HepG2 (cell line): ENCODE measurements around the gene DRAP1. TPM values are rescaled to one million over a fixed set of nuclear protein-coding genes. Genes with fewer than 3 reads are reported as not detected.

ENCODE experiments used
- ATAC-seq: fragments of 200-7000 bp; cut with Tn5 transposase; 3 replicates; pipeline ENCODE4 v1.9.1; 2020; ENCODE audit warnings: mild to moderate bottlenecking, moderate library complexity
- BruUV-seq: library from RNA; stranded (reverse); fragments of 400-500 nt; replicated peaks from 2 replicates; lab custom pipeline; 2021; lab: Mats Ljungman, UMichigan
- CTCF ChIA-PET: fragments of 300-600 bp; formaldehyde crosslinking; extraction: SDS; loops from one replicate; lab custom pipeline; 2021; ENCODE audit warnings: low total read pairs, inconsistent platforms, low intra/inter-chr PET ratio; lab: Yijun Ruan, JAX
- POLR2A ChIA-PET: fragments of 350-600 bp; sonication (Branson Sonifier 250); formaldehyde crosslinking; loops from one replicate; lab custom pipeline; 2020; ENCODE audit warnings: antibody characterized with exemption, inconsistent platforms; lab: Yijun Ruan, JAX
- DNase-seq: peaks from one replicate; pipeline ENCODE4 v3.0.0-alpha.2; 2015; ENCODE audit warnings: low spot score
- FAIRE-seq: peaks from 3 replicates; lab custom pipeline; 2011; peaks lifted over from hg19 to GRCh38; lab: Jason Lieb, UNC
- H2AFZ ChIP-seq: one replicate; pipeline ENCODE4 v1.6.1; 2011; ENCODE audit warnings: low read length, inconsistent platforms
- H3K27ac ChIP-seq: fragments of 300-600 bp; 3 replicates; pipeline ENCODE4 v1.8.0; 2011; ENCODE audit warnings: mixed run types, mild to moderate bottlenecking, mixed read lengths, low read length, inconsistent platforms; ENCODE audit not compliant: insufficient read depth; ENCODE audit errors: extremely low read length
- H3K27me3 ChIP-seq, 2 experiments: fragments of 200-600 bp in 1 of 2; 2 replicates in 1 of 2; 3 replicates in 1 of 2; pipeline versions ENCODE4 v1.6.0 to v1.8.0; 2011; ENCODE audit warnings: low read length in 2 of 2, mild to moderate bottlenecking in 2 of 2, moderate library complexity in 2 of 2, inconsistent platforms in 1 of 2; ENCODE audit not compliant: insufficient read depth in 2 of 2, control insufficient read depth in 1 of 2
- H3K36me3 ChIP-seq, 2 experiments: fragments of 200-600 bp in 1 of 2; replicated peaks in 1 of 2; 2 replicates in 1 of 2; 3 replicates in 1 of 2; pipeline versions ENCODE4 v1.5.1 to v1.8.0; 2011; ENCODE audit warnings: low read length in 2 of 2, inconsistent platforms in 1 of 2; ENCODE audit not compliant: insufficient read depth in 2 of 2, control insufficient read depth in 1 of 2
- H3K4me1 ChIP-seq: 2 replicates; pipeline ENCODE4 v1.5.1; 2012; ENCODE audit warnings: low read length, inconsistent platforms; ENCODE audit not compliant: insufficient read depth
- H3K4me2 ChIP-seq: 2 replicates; pipeline ENCODE4 v1.6.0; 2011; ENCODE audit warnings: low read depth, low read length, inconsistent platforms
- H3K4me3 ChIP-seq, 3 experiments: fragments of 200-600 bp in 1 of 3; sonication (generic), shearing (Covaris generic) in 1 of 3; replicated peaks in 1 of 3; 2 replicates each; pipeline ENCODE4 v1.5.1; 2011 to 2016; ENCODE audit warnings: low read length in 3 of 3, inconsistent platforms in 2 of 3, low read depth in 2 of 3, mild to moderate bottlenecking in 2 of 3, control low read depth in 1 of 3, mixed read lengths in 1 of 3; ENCODE audit not compliant: insufficient read depth in 1 of 3
- H3K79me2 ChIP-seq: one replicate; pipeline ENCODE4 v1.6.1; 2011; ENCODE audit warnings: low read length, inconsistent platforms; ENCODE audit not compliant: insufficient read depth
- H3K9ac ChIP-seq: 2 replicates; pipeline ENCODE4 v1.6.0; 2011; ENCODE audit warnings: mild to moderate bottlenecking, low read depth, low read length, inconsistent platforms; ENCODE audit not compliant: insufficient read depth
- H3K9me3 ChIP-seq: 2 replicates; pipeline ENCODE4 v1.5.1; 2012; ENCODE audit warnings: mild to moderate bottlenecking, low read length
- H4K20me1 ChIP-seq: 2 replicates; pipeline ENCODE4 v1.6.0; 2011; ENCODE audit warnings: inconsistent platforms, mild to moderate bottlenecking, low read length, moderate library complexity; ENCODE audit not compliant: insufficient read depth
- BHLHE40 ChIP-seq: IDR thresholded peaks from 2 replicates; pipeline ENCODE4 v1.6.1; 2011; ENCODE audit warnings: low read length, improper control_type of control experiment
- CSRNP1 ChIP-seq: sonication (generic); formaldehyde crosslinking; IDR thresholded peaks from 2 replicates; pipeline ENCODE4 v1.8.1; 2023; ENCODE audit warnings: mild to moderate bottlenecking, missing genetic modification reagents
- E2F1 ChIP-seq: sonication (generic); formaldehyde crosslinking; IDR thresholded peaks from 2 replicates; pipeline ENCODE4 v1.5.0; 2020; ENCODE audit warnings: missing genetic modification reagents
- ETV6 ChIP-seq: sonication (generic); formaldehyde crosslinking; conservative IDR thresholded peaks from 2 replicates; pipeline ENCODE4 v1.4.0; 2020; ENCODE audit warnings: missing genetic modification reagents
- FOXO4 ChIP-seq: sonication (generic); formaldehyde crosslinking; conservative IDR thresholded peaks from 2 replicates; pipeline ENCODE4 v1.8.1; 2023; ENCODE audit warnings: missing genetic modification reagents
- HNRNPK ChIP-seq: fragments of 200-400 bp; formaldehyde crosslinking; IDR thresholded peaks from 2 replicates; pipeline ENCODE4 v1.6.1; 2018; ENCODE audit warnings: low read length, low read depth, moderate library complexity, mild to moderate bottlenecking; ENCODE audit not compliant: poor library complexity, severe bottlenecking
- KLF13 ChIP-seq: sonication (generic); formaldehyde crosslinking; IDR thresholded peaks from 2 replicates; pipeline ENCODE4 v1.4.0; 2020; ENCODE audit warnings: mild to moderate bottlenecking, missing genetic modification reagents
- LRRFIP1 ChIP-seq: sonication (generic); formaldehyde crosslinking; conservative IDR thresholded peaks from 2 replicates; pipeline ENCODE4 v1.4.0; 2020; ENCODE audit warnings: missing genetic modification reagents
- ONECUT2 ChIP-seq: sonication (generic); formaldehyde crosslinking; IDR thresholded peaks from 2 replicates; pipeline ENCODE4 v1.4.0; 2020; ENCODE audit warnings: missing genetic modification reagents
- TBX3 ChIP-seq: fragments of 450-650 bp; IDR thresholded peaks from 2 replicates; pipeline ENCODE4 v1.6.1; 2017; ENCODE audit warnings: antibody characterized with exemption, mild to moderate bottlenecking, inconsistent platforms, borderline replicate concordance
- THAP8 ChIP-seq: sonication (generic); formaldehyde crosslinking; IDR thresholded peaks from 2 replicates; pipeline ENCODE4 v1.5.1; 2020; ENCODE audit warnings: missing genetic modification reagents, mild to moderate bottlenecking, borderline replicate concordance
- ZNF350 ChIP-seq: sonication (generic); formaldehyde crosslinking; IDR thresholded peaks from 2 replicates; pipeline ENCODE4 v1.4.0; 2020; ENCODE audit warnings: mild to moderate bottlenecking, low read depth, missing genetic modification reagents, borderline replicate concordance
- ZNF883 ChIP-seq: sonication (generic); formaldehyde crosslinking; IDR thresholded peaks from 2 replicates; pipeline ENCODE4 v1.5.1; 2020; ENCODE audit warnings: mild to moderate bottlenecking, missing genetic modification reagents; ENCODE audit errors: not compliant biosample characterization
- ZSCAN12 ChIP-seq: sonication (generic); formaldehyde crosslinking; IDR thresholded peaks from 2 replicates; pipeline ENCODE4 v1.9.0; 2021; ENCODE audit warnings: mild to moderate bottlenecking, missing genetic modification reagents
- WGBS: methylation state at CpG from one replicate; pipeline ENCODE4 v1.1.6; 2017; ENCODE audit warnings: low lambda C conversion rate; 5-methylcytosine and 5-hydroxymethylcytosine counted together
- in situ Hi-C: cut with HindIII; loops from 2 replicates; pipeline ENCODE4 v1.10.0; 2017; ENCODE audit warnings: low pct_unique_long_range_greater_than_20kb; ENCODE audit not compliant: extremely low pct_ligation_motif_present
- intact Hi-C: fragments of 100-400 bp; cut with micrococcal nuclease; formaldehyde crosslinking; loops from one replicate; pipeline ENCODE4 v1.10.0; 2022; ENCODE audit not compliant: unreplicated experiment
- polyA plus RNA-seq, 8 experiments: library from polyadenylated mRNA; depleted of rRNA in 3 of 8; stranded (reverse) in 7 of 8; unstranded in 1 of 8; fragments of >200 nt; fragmentation: Illumina TruSeq in 4 of 8; extraction: Trizol in 4 of 8; gene quantifications; 2 replicates each; pipeline versions ENCODE4 v1.2.1 to v1.2.3, GENCODE V29; 2011 to 2016; ENCODE audit warnings: low read depth in 4 of 8, missing spikeins in 1 of 8, mixed read lengths in 1 of 8; ENCODE audit not compliant: insufficient read depth in 1 of 8
- total RNA-seq, 5 experiments: library from RNA; depleted of rRNA; stranded (reverse); fragments of >200 nt; fragmentation: Illumina TruSeq; extraction: Trizol; gene quantifications; 2 replicates each; pipeline ENCODE4 v1.2.3, GENCODE V29; 2016; ENCODE audit warnings: low read depth in 1 of 5

DRAP1 gene
- total and polyA plus RNA-seq, 2 of the 13 experiments (the other 11 are each of a cell fraction or from before 2014, with no cell fraction given), result 46.8 to 52.3 TPM

DNA sequence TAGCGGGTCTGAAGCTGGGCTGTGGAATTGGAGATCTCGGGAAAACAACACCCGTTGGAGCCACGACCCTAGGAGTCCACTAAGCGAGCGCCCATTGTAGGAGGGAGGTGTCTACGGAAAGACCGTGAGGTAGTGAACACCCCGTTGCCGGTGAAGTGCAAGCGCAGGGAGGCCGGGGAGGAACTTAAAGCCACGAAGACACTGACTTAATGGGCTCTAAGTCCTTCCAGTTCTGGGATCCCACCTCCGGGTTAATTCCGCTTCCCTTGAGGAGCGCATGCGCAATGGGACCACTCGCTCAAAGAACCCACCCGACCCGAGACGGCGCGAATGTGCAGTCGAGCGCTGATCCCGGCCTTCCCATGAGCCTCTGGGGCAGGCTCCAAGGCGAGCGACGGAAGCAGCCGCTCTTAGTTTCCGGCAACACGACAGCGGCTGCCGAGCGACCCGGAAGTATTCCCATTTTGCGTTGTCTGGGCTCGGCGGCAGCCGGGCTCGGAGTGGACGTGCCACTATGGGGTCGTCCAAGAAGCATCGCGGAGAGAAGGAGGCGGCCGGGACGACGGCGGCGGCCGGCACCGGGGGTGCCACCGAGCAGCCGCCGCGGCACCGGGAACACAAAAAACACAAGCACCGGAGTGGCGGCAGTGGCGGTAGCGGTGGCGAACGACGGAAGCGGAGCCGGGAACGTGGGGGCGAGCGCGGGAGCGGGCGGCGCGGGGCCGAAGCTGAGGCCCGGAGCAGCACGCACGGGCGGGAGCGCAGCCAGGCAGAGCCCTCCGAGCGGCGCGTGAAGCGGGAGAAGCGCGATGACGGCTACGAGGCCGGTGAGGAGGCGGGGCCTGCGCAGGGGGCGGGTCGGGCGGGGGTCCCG is 42.3 kb downstream of the DRAP1 start, which contains the start of gene SART1:
SART1 (plus strand) TSS at position 468 of the 874 bp plus-strand sequence; CDS start at position 515, 47 bp downstream.
- CTCF ChIA-PET, result interaction anchor here (1.1 kb wide), 1 partner anchor 77 kb away, joined by 3 read pairs; no protein-coding TSS in a partner anchor
- in situ Hi-C loops, result no loop called here
- H2AFZ ChIP-seq, result no peak within 1 kb of the TSS
- peak within 1 kb of the TSS; percentile 89 to 97 (median 97) for H3K4me3 ChIP-seq
- intact Hi-C loops, result loop anchor here (1.0 kb wide), 1 partner anchor 73 kb away; the partner anchor contains the start of gene FIBP
- FAIRE-seq (peak; percentile 89), ATAC-seq (peak; percentile 88), DNase-seq (peak; percentile 96)
- POLR2A ChIA-PET, result interaction anchor here (0.7 to 1.4 kb wide), 11 partner anchors 10 to 103 kb away, joined by 3 to 7 read pairs (median 3); partner anchors contain the start of genes CCDC85B, CFL1, FIBP and SF3B2
- no peaks in the 10 kb centered on the region; a peak in 1 of 5 replicates for H3K27me3 ChIP-seq
- WGBS, result 2% methylated on average over 38 of the region's 97 CpGs
- H3K9ac ChIP-seq, result peak within 1 kb of the TSS; percentile 98
- no peaks in the 10 kb centered on the region for H3K9me3 ChIP-seq
- peaks cover 20 to 28% of the 10 kb centered on the region in 2 experiments for H3K36me3 ChIP-seq
- peak within 1 kb of the TSS; percentile 98 for H3K4me2 ChIP-seq
- peak within 1 kb of the TSS; percentile 89 for H3K27ac ChIP-seq
- H3K4me1 ChIP-seq, result peaks cover 60% of the 10 kb centered on the region
- H4K20me1 ChIP-seq, result no peaks in the 10 kb centered on the region
- H3K79me2 ChIP-seq, result peaks cover 22% of the 10 kb centered on the region
- BruUV-seq, result TSS peak; percentile 98
- TF ChIP-seq FOXO4 (CRISPR knock-in tag), result no peak
- peak; percentile 84 for TF ChIP-seq E2F1
- no peak for TF ChIP-seq LRRFIP1 (CRISPR knock-in tag)
- peak; percentile 69; the same call in 1 of the 2 replicates for TF ChIP-seq ZNF350 (CRISPR knock-in tag)
- TF ChIP-seq ONECUT2, result no peak
- peak; percentile 78 for TF ChIP-seq CSRNP1
- TF ChIP-seq TBX3, result no peak
- TF ChIP-seq HNRNPK, result peak; percentile 46
- peak; percentile 83 for TF ChIP-seq ZNF883 (CRISPR knock-in tag)
- no peak for TF ChIP-seq BHLHE40
- TF ChIP-seq ETV6 (CRISPR knock-in tag), result peak; percentile 63; the same call in 1 of the 2 replicates
- TF ChIP-seq KLF13 (CRISPR knock-in tag), result no peak
- no peak for TF ChIP-seq ZSCAN12 (CRISPR knock-in tag)
- no peak for TF ChIP-seq THAP8
